Erythroblast (primary cell): ENCODE measurements around the gene TMEM168.

Experiments
- GATA1 ChIP-seq: IDR thresholded peaks from 2 replicates; pipeline ENCODE4 v1.6.1; 2011; ENCODE audit warnings: low read depth, mild to moderate bottlenecking, control low read depth, low read length, moderate library complexity
- POLR2A ChIP-seq: IDR thresholded peaks from 2 replicates; pipeline ENCODE4 v1.6.1; 2011; ENCODE audit warnings: mild to moderate bottlenecking, low read length

GRCh38 chr7:112791465-112792168 is 1.4 kb upstream of the TMEM168 start:
- TF ChIP-seq POLR2A (no peak), GATA1 (no peak)
